Tibial nerve (tissue), 4 donors: ENCODE data around the gene APOA1. TPM values are rescaled to one million over a fixed set of nuclear protein-coding genes. Genes with fewer than 3 reads are reported as not detected.

Source experiments
- DNase-seq, 2 donors: peaks; one replicate each; pipeline ENCODE4 v3.0.0-alpha.2; 2019; ENCODE audit warnings: low spot score in 2 of 2
- H3K27ac ChIP-seq, 4 donors: fragments of 200-600 bp; sonication (generic) in 3 of 4; one replicate each; pipeline ENCODE4 v1.5.1; 2017 to 2019; ENCODE audit warnings: mild to moderate bottlenecking in 1 of 4
- H3K27me3 ChIP-seq, 2 donors: fragments of 200-600 bp; sonication (generic) in 1 of 2; one replicate each; pipeline versions ENCODE4 v1.5.1 to v1.6.0; 2017 to 2019
- H3K36me3 ChIP-seq, 3 donors: fragments of 200-600 bp; sonication (generic); one replicate each; pipeline ENCODE4 v1.5.1; 2018 to 2019
- H3K4me1 ChIP-seq, 4 donors: fragments of 200-600 bp; sonication (generic) in 3 of 4; one replicate each; pipeline ENCODE4 v1.5.1; 2017 to 2019
- H3K4me3 ChIP-seq, 4 donors: fragments of 200-600 bp; sonication (generic) in 3 of 4; one replicate each; pipeline ENCODE4 v1.5.1; 2017 to 2019; ENCODE audit warnings: mild to moderate bottlenecking in 1 of 4, moderate library complexity in 1 of 4
- H3K9me3 ChIP-seq, 4 donors: fragments of 200-600 bp; sonication (generic) in 3 of 4; one replicate each; pipeline ENCODE4 v1.5.1; 2017 to 2019
- CTCF ChIP-seq, 5 experiments: fragments of 200-600 bp in 3 of 5; fragments of 450-650 bp in 2 of 5; sonication (generic) in 3 of 5; IDR thresholded peaks; one replicate each; pipeline ENCODE4 v1.5.1; 2016 to 2019; ENCODE audit warnings: antibody characterized with exemption in 5 of 5, mild to moderate bottlenecking in 3 of 5, moderate library complexity in 2 of 5
- EP300 ChIP-seq, 2 donors: sonication (generic); formaldehyde crosslinking; IDR thresholded peaks; one replicate each; pipeline ENCODE4 v1.6.1; 2017; ENCODE audit warnings: antibody characterized with exemption in 2 of 2, mild to moderate bottlenecking in 1 of 2
- POLR2A ChIP-seq, 2 donors: fragments of 450-650 bp; IDR thresholded peaks; one replicate each; pipeline ENCODE4 v1.6.1; 2017; ENCODE audit warnings: antibody characterized with exemption in 2 of 2, mild to moderate bottlenecking in 2 of 2, moderate library complexity in 2 of 2
- WGBS, 2 donors: methylation state at CpG; one replicate each; pipeline ENCODE4 v1.1.5; 2018; 5-methylcytosine and 5-hydroxymethylcytosine counted together
- total RNA-seq, 4 donors: library from RNA; depleted of rRNA; stranded (reverse); fragments of >200 nt; gene quantifications; one replicate each; pipeline ENCODE4 v1.1.0, GENCODE V29; 2016

APOA1 gene
- total RNA-seq, 4 donors from 2014 or later, result 4.1 to 8.4 (median 6.5) TPM

- Histone ChIP-seq H3K4me3 (no peak overlapping the region), H3K27me3 (no peaks in the 10 kb centered on the region), H3K36me3 (no peaks in the 10 kb centered on the region), H3K27ac (no peak overlapping the region), H3K4me1 (no peaks in the 10 kb centered on the region), H3K9me3 (no peaks in the 10 kb centered on the region)
- WGBS, 2 donors, result 79 to 81% methylated on average over 5 of the region's 5 CpGs
- TF ChIP-seq POLR2A (IDR thresholded peaks at IDR 0.05), result no peak
- TF ChIP-seq CTCF (IDR thresholded peaks at IDR 0.05), result no peak
- no peak for TF ChIP-seq EP300 (IDR thresholded peaks at IDR 0.05)
- no peak for DNase-seq
Observed at GRCh38 chr11:116798368-116798767, 39.1 kb downstream of the APOA1 start.

DNA sequence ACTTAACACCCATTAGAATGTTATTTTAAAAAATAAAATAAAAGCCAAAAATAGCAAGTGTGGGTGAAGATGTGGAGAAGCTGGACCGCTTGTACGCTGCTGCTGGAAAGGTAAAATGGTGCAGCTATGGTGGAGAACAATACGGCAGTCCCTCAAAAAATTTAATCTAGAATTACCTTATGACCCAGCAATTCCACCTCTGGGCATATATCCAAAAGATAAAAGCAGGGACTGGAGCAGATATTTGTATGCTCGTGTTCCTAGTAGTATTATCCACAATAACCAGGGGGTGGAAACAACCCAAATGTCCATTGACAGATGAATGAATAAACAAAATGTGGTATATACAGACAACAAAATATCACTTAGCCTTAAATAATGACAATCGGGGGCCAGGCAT lies 39.6 kb downstream of the APOA1 start:
- TF ChIP-seq EP300 (IDR thresholded peaks at IDR 0.05) (no peak), POLR2A (IDR thresholded peaks at IDR 0.05) (no peak), CTCF (IDR thresholded peaks at IDR 0.05) (no peak)
- no peak for DNase-seq

DNA sequence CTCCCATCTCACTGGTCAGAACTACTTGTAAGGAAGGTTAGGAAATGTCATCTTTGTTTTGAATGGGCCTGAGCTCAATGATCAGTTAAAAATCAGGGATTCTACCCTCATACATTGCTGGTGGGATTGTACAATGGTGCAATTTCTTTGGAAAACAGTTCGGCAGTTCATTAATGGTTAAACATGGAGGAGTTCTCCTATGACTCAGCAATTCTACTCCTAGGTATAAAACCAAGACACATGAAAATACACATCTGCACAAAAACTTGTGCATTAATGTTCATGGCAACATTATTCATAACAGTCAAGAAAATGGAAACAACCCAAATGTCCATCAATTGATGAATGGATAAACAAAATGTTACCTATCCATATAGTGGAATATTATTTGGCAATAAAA lies 40.9 kb downstream of the APOA1 start:
- H3K9me3 ChIP-seq, result no peaks in the 10 kb centered on the region
- no peak overlapping the region for H3K4me3 ChIP-seq
- peaks cover 0 to 1% (median under 1%) of the 10 kb centered on the region in 4 donors for H3K4me1 ChIP-seq
- no peak for TF ChIP-seq EP300 (IDR thresholded peaks at IDR 0.05)
- TF ChIP-seq POLR2A (IDR thresholded peaks at IDR 0.05), result no peak
- TF ChIP-seq CTCF (IDR thresholded peaks at IDR 0.05), result no peak
- H3K36me3 ChIP-seq, result no peaks in the 10 kb centered on the region
- H3K27ac ChIP-seq, result no peak overlapping the region
- 83 to 84% methylated on average over 1 of the region's 1 CpG for WGBS, 2 donors
- H3K27me3 ChIP-seq, result no peaks in the 10 kb centered on the region
- no peak for DNase-seq

More for the DNA sequence above, 39.6 kb downstream of the APOA1 start:
- Histone ChIP-seq H3K9me3 (no peaks in the 10 kb centered on the region), H3K27ac (no peak overlapping the region), H3K4me1 (no peaks in the 10 kb centered on the region), H3K27me3 (no peaks in the 10 kb centered on the region), H3K36me3 (no peaks in the 10 kb centered on the region), H3K4me3 (no peak overlapping the region)
- 75% methylated on average over 5 of the region's 5 CpGs for WGBS, 2 donors

- H3K27me3 ChIP-seq, result no peaks in the 10 kb centered on the region
- H3K4me1 ChIP-seq, result peaks cover 0 to 10% (median 4%) of the 10 kb centered on the region in 4 donors
- no peaks in the 10 kb centered on the region for H3K9me3 ChIP-seq
- TF ChIP-seq POLR2A (IDR thresholded peaks at IDR 0.05) (no peak), CTCF (IDR thresholded peaks at IDR 0.05) (no peak), EP300 (IDR thresholded peaks at IDR 0.05) (no peak)
- no peak overlapping the region for H3K27ac ChIP-seq
- no peak overlapping the region for H3K4me3 ChIP-seq
- DNase-seq, result no peak
- WGBS, 2 donors, result 79 to 94% methylated on average over 2 of the region's 2 CpGs
- no peaks in the 10 kb centered on the region for H3K36me3 ChIP-seq
Observed at GRCh38 chr11:116794851-116795250, 42.6 kb downstream of the APOA1 start.

DNA sequence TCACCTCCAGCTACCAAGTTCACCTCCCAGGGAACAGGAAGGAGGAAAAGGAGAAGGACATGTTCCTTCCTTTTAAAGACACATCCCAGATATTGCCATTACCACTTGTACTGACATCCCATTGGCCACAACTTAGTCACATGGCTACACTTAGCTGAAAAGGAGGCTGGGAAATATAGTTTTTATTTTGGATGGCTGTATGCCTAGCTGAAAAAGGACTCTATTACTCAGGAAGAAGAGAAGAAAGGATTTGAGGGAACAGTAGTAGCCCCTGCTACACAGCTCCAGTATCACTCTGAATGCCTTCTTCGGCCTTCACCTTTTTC lies 43.7 kb downstream of the APOA1 start:
- Histone ChIP-seq H3K36me3 (no peaks in the 10 kb centered on the region), H3K4me1 (peaks cover 0 to 11% (median 4%) of the 10 kb centered on the region in 4 donors), H3K27me3 (no peaks in the 10 kb centered on the region), H3K27ac (no peak overlapping the region), H3K4me3 (no peak overlapping the region), H3K9me3 (no peaks in the 10 kb centered on the region)
- DNase-seq, result no peak
- WGBS, 2 donors, result 100% methylated on average over 1 of the region's 1 CpG
- TF ChIP-seq POLR2A (IDR thresholded peaks at IDR 0.05) (no peak), CTCF (IDR thresholded peaks at IDR 0.05) (no peak), EP300 (IDR thresholded peaks at IDR 0.05) (no peak)
